ENCODE measurements around the gene GALNT16. TPM values are rescaled to one million over a fixed set of nuclear protein-coding genes. Genes with fewer than 3 reads are reported as not detected.

Gene GALNT16
- total RNA-seq, 1 experiment from 2014 or later: 0.03 TPM

GRCh38 chr14:69354383-69355153 lies 94.6 kb downstream of the GALNT16 start:
- Histone ChIP-seq H3K27me3 (replicated peaks) (no peaks in the 10 kb centered on the region), H3K4me1 (replicated peaks) (no peaks in the 10 kb centered on the region), H3K27ac (no peak overlapping the region), H3K36me3 (no peaks in the 10 kb centered on the region), H3K9me3 (replicated peaks) (no peaks in the 10 kb centered on the region), H3K4me3 (no peak overlapping the region)
- no peak for DNase-seq (ENCODE audit: low read depth in 1 of 2, low spot score in 2 of 2)

DNA sequence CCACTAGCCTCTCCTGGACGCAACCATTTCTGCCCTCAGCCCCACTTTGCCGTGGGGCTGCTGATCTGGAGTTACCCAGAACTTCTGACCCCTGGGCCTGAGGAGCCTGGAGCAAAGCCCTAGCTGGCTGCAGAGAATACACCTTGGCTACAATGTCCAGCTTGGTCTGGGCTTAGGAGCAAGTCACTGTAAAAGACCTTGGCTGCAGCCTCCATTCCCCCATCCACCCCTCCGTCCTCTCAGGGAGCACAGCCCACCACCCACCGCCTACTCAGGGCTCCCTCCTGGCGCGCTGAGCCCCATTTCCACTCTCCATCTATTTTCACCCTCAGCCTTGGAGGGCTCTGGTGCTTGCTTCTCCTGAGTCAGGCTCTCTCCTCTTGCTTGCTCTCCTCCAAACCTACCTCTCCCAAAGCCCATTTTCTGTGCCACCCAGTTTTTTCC lies 95.2 kb downstream of the GALNT16 start:
- Histone ChIP-seq H3K4me1 (replicated peaks) (no peaks in the 10 kb centered on the region), H3K27me3 (replicated peaks) (no peaks in the 10 kb centered on the region), H3K36me3 (no peaks in the 10 kb centered on the region), H3K27ac (no peak overlapping the region), H3K9me3 (replicated peaks) (no peaks in the 10 kb centered on the region), H3K4me3 (no peak overlapping the region)
- no peak for DNase-seq (ENCODE audit: low read depth in 1 of 2, low spot score in 2 of 2)

- Histone ChIP-seq H3K36me3 (no peaks in the 10 kb centered on the region), H3K4me1 (replicated peaks) (no peaks in the 10 kb centered on the region), H3K4me3 (no peak overlapping the region), H3K9me3 (replicated peaks) (no peaks in the 10 kb centered on the region), H3K27ac (no peak overlapping the region), H3K27me3 (replicated peaks) (no peaks in the 10 kb centered on the region)
- no peak for DNase-seq (ENCODE audit: low read depth in 1 of 2, low spot score in 2 of 2)
Measured at GRCh38 chr14:69355607-69356281, 95.8 kb downstream of the GALNT16 start.

GRCh38 chr14:69356903-69357543 lies 97.1 kb downstream of the GALNT16 start:
- no peaks in the 10 kb centered on the region for H3K9me3 ChIP-seq (replicated peaks)
- no peak overlapping the region for H3K4me3 ChIP-seq
- H3K4me1 ChIP-seq (replicated peaks): no peaks in the 10 kb centered on the region
- no peak for DNase-seq (ENCODE audit: low read depth in 1 of 2, low spot score in 2 of 2)
- no peaks in the 10 kb centered on the region for H3K27me3 ChIP-seq (replicated peaks)
- H3K27ac ChIP-seq: no peak overlapping the region
- no peaks in the 10 kb centered on the region for H3K36me3 ChIP-seq

GRCh38 chr14:69357544-69358200 lies 97.7 kb downstream of the GALNT16 start:
- no peak overlapping the region for H3K4me3 ChIP-seq
- H3K9me3 ChIP-seq (replicated peaks): no peaks in the 10 kb centered on the region
- H3K27ac ChIP-seq: no peak overlapping the region
- H3K36me3 ChIP-seq: no peaks in the 10 kb centered on the region
- no peaks in the 10 kb centered on the region for H3K4me1 ChIP-seq (replicated peaks)
- DNase-seq (ENCODE audit: low read depth in 1 of 2, low spot score in 2 of 2): no peak
- H3K27me3 ChIP-seq (replicated peaks): no peaks in the 10 kb centered on the region

DNA sequence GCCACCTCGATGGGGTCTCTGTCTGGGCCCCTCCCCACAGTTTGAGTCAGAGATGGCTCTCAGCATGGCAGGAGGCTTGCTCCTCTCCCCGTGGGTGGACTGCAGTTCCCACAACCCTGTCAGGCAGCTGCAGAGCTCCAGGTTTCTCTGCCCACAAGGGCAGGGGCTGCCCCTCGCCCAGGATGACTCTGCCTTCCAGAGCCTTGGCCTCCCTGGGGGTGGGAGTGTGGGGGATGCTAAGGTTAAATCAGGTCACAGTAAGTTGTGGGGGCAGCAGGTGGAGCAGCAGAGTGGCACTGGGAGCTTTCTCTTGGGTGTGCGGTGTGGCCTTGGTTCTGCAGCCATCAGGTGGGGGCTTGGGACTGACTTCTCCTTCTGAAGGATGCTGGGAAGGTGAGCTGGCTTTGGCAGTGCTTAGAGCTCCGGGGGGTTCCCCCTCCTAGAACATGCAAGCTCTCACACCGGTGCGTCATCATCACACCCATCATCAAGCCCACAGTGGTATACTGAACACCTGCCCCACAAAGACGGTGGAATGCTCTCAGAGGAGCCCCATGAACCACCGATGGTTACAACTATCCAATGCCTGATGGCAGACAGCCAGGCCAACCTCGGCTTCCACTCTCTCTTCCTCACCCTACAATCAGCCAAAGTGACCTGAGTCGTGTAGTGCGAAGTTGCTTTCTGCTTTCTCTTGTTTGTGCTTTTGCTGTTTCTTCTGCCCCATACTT lies 98.4 kb downstream of the GALNT16 start:
- no peaks in the 10 kb centered on the region for H3K27me3 ChIP-seq (replicated peaks)
- DNase-seq (ENCODE audit: low read depth in 1 of 2, low spot score in 2 of 2): no peak
- no peaks in the 10 kb centered on the region for H3K36me3 ChIP-seq
- H3K27ac ChIP-seq: no peak overlapping the region
- H3K4me3 ChIP-seq: no peak overlapping the region
- no peaks in the 10 kb centered on the region for H3K4me1 ChIP-seq (replicated peaks)
- H3K9me3 ChIP-seq (replicated peaks): no peaks in the 10 kb centered on the region

- H3K4me3 ChIP-seq: no peak overlapping the region
- H3K27me3 ChIP-seq (replicated peaks): no peaks in the 10 kb centered on the region
- no peaks in the 10 kb centered on the region for H3K9me3 ChIP-seq (replicated peaks)
- H3K27ac ChIP-seq: no peak overlapping the region
- H3K4me1 ChIP-seq (replicated peaks): no peaks in the 10 kb centered on the region
- no peak for DNase-seq (ENCODE audit: low read depth in 1 of 2, low spot score in 2 of 2)
- H3K36me3 ChIP-seq: no peaks in the 10 kb centered on the region
Measured at GRCh38 chr14:69358966-69359365, 99.0 kb downstream of the GALNT16 start.

DNA sequence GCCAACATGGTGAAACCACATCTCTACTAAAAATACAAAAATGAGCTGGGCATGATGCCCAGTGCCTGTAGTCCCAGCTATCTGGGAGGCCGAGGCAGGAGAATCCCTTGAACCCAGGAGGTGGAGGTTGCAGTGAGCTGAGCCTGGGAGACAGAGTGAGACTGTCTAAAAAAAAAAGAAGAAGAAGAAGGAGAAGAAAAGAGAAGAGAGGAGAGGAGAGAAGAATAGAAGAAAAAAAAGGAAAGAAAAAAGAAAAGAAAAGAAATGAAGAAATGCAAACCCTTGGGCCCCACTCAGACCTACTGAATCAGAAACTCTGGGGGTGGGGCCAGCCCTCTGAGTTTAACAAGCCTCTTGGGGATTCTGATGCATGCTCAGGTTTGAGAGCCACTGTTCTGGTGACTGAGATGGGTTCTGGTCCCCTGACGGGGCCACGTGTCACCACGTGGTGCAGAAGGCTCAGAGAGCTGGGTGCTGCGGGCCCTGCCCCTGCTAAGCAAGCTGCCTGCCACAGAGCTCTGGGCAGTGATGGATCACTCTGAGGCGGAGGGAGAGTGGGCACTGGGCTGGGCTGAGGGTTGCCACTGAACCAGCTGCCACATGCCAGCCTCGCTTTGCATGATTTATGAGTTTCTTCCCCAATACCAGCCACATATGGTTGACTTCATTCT lies 100.6 kb downstream of the GALNT16 start:
- H3K36me3 ChIP-seq: no peaks in the 10 kb centered on the region
- H3K9me3 ChIP-seq (replicated peaks): no peaks in the 10 kb centered on the region
- H3K27ac ChIP-seq: no peak overlapping the region
- DNase-seq (ENCODE audit: low read depth in 1 of 2, low spot score in 2 of 2): no peak
- H3K27me3 ChIP-seq (replicated peaks): no peaks in the 10 kb centered on the region
- no peak overlapping the region for H3K4me3 ChIP-seq
- H3K4me1 ChIP-seq (replicated peaks): no peaks in the 10 kb centered on the region

DNA sequence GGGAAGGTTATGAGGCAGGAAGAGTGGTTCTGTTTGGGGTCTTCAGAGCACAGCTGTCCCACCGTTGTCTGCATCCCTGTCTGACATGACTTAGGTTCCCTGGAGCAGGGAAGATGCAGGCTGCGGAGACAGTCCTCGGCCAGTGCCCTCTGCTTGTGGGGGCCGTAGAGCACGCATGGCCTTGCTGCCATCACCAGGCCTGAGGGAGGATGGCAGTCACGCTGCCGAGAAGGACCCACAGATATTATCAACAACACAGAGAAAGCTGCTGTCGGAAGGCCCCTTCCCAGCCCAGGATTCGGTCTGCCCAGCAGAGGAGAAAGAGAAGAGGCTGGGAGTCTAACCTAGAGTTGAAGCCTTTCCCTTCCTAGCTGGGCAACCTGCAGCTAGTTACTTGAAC lies 103.1 kb downstream of the GALNT16 start:
- no peak overlapping the region for H3K4me3 ChIP-seq
- no peak for DNase-seq (ENCODE audit: low read depth in 1 of 2, low spot score in 2 of 2)

GRCh38 chr14:69363964-69364363 lies 104.0 kb downstream of the GALNT16 start:
- no peak overlapping the region for H3K4me3 ChIP-seq
- no peak for DNase-seq (ENCODE audit: low read depth in 1 of 2, low spot score in 2 of 2)
- H3K9me3 ChIP-seq (replicated peaks): no peaks in the 10 kb centered on the region
- no peaks in the 10 kb centered on the region for H3K4me1 ChIP-seq (replicated peaks)
- no peaks in the 10 kb centered on the region for H3K27me3 ChIP-seq (replicated peaks)
- H3K36me3 ChIP-seq: no peaks in the 10 kb centered on the region
- no peak overlapping the region for H3K27ac ChIP-seq

More for the DNA sequence above, 103.1 kb downstream of the GALNT16 start:
- H3K27me3 ChIP-seq (replicated peaks): no peaks in the 10 kb centered on the region
- no peak overlapping the region for H3K27ac ChIP-seq
- no peaks in the 10 kb centered on the region for H3K9me3 ChIP-seq (replicated peaks)
- H3K4me1 ChIP-seq (replicated peaks): no peaks in the 10 kb centered on the region
- H3K36me3 ChIP-seq: no peaks in the 10 kb centered on the region

DNA sequence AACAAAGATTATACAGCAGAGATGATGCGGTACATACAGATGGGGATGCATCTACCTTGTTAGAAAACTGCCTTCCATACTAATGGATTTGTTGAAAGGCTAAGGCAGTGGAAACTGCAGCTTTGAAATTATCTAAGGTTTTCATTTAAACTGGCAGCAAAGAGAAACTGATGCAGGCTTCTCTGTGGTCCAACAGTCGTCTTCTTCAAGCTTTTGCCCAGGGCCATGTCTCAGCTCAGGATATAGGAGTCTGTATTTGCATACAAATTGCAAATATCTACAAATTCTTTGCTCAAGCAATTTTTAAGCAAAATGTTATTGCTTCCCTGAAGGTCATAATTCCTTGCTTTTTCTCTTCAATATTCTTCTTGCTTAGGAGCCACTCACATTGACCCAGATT lies 104.4 kb downstream of the GALNT16 start:
- no peak overlapping the region for H3K4me3 ChIP-seq
- no peaks in the 10 kb centered on the region for H3K27me3 ChIP-seq (replicated peaks)
- H3K4me1 ChIP-seq (replicated peaks): no peaks in the 10 kb centered on the region
- H3K27ac ChIP-seq: no peak overlapping the region
- H3K36me3 ChIP-seq: no peaks in the 10 kb centered on the region
- DNase-seq (ENCODE audit: low read depth in 1 of 2, low spot score in 2 of 2): no peak
- H3K9me3 ChIP-seq (replicated peaks): no peaks in the 10 kb centered on the region

DNA sequence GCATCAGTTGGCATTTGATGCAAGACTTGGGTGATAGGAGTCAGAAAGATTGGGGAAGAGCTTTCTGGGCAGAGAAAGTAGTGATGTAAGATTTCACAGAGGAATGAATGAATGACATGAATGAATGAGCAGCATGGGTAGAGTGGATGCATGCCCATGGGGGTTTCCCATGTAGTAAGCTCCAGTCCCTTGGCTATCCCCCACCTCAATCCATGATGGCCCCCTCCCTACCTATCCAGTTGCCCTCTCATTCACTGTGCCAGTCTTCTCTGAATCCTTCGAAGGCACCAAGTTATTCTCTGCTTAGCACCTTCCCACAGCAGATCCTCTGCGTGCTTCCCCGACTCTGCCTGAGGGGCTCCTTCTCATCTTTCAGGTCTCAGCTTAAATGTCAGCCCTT lies 106.1 kb downstream of the GALNT16 start:
- Histone ChIP-seq H3K27me3 (replicated peaks) (no peaks in the 10 kb centered on the region), H3K4me1 (replicated peaks) (no peaks in the 10 kb centered on the region), H3K36me3 (no peaks in the 10 kb centered on the region), H3K4me3 (no peak overlapping the region), H3K27ac (no peak overlapping the region), H3K9me3 (replicated peaks) (no peaks in the 10 kb centered on the region)
- DNase-seq (ENCODE audit: low read depth in 1 of 2, low spot score in 2 of 2): no peak

GRCh38 chr14:69366761-69367160 lies 106.8 kb downstream of the GALNT16 start:
- no peak overlapping the region for H3K4me3 ChIP-seq
- DNase-seq (ENCODE audit: low read depth in 1 of 2, low spot score in 2 of 2): no peak
- H3K27me3 ChIP-seq (replicated peaks): no peaks in the 10 kb centered on the region
- no peak overlapping the region for H3K27ac ChIP-seq
- no peaks in the 10 kb centered on the region for H3K36me3 ChIP-seq
- H3K4me1 ChIP-seq (replicated peaks): no peaks in the 10 kb centered on the region
- H3K9me3 ChIP-seq (replicated peaks): no peaks in the 10 kb centered on the region

Data from SJSA1 (cell line).